Right hindlimb (tissue), 1 donor: ENCODE measurements around the gene DLGAP3.

Source experiments
- DNase-seq: peaks from one replicate; pipeline ENCODE4 v3.0.0-alpha.2; 2018

DLGAP3 gene

DNA sequence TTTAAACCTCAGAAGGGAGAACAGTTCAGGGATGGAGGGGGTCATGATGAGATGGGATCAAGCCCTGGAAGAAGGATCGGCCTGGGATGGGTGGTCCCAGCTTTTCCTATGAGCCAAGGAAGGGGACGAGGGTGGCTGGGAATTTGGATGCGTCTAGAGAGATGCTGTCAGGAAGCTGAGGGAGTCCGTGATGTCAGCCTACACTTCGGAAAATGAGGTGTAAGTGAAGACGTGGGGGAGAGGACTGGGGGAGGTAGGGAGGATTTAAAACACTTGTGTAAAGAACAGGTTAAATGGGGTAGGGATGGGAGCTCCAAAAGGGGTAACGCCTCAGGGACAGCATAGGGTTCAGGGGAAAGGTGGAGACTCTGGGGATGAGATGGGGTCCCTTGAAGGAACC is 27.5 kb downstream of the DLGAP3 start:
- no peak for DNase-seq

DNA sequence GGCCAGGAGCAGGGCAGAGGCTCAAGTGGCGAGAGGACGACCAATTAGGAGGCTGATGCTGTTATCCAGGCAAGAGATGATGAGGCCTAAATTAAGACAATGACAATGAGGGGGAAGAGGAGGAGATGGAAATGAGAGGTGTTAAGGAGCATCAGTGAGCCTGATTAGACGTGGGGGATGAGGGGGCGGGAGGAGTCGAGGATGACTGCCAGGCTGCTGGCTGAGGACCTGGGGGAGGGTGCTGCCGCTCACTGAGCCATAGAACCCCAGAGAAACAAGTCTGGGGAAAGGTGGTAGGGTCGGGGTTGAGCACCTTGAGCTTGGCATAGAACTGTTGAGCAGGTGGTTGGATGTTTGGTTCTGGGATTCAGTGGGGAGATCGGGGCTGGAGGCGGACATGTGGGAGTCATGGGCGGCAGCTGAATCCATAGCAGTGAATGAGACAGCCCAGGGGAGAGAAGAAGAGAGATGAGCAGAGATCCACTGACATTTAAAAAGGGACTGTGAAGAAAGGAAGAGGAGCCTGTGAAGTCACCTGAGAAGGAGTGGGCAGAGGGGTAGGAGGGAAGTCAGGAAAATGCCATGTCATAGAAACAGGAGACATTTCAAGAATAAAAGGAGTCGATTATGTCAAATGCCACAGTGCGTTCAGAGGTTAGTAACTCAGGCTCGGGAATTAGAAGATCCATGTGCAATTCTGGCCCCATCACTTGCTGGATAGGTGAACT is 28.5 kb downstream of the DLGAP3 start:
- DNase-seq = no peak

DNA sequence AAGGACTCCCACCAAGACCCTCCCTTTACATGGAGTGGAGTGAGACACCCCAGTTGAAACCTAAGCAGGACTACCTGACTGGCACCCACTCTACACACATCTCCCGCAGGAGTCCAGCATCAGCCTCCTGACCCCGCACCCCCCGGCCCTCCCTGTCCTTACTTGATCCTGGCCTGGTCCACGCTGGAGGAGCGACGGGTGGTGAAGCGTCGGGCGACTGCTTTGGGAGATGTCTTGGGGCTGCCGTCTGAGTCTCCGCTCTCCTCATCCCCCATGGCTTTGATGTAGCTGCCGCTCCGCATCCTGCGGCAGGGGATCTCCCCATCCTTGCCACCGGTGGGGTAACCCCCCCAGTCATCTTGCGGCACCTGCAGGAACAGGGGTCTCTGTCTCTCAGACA is 29.5 kb downstream of the DLGAP3 start:
- no peak for DNase-seq

DNA sequence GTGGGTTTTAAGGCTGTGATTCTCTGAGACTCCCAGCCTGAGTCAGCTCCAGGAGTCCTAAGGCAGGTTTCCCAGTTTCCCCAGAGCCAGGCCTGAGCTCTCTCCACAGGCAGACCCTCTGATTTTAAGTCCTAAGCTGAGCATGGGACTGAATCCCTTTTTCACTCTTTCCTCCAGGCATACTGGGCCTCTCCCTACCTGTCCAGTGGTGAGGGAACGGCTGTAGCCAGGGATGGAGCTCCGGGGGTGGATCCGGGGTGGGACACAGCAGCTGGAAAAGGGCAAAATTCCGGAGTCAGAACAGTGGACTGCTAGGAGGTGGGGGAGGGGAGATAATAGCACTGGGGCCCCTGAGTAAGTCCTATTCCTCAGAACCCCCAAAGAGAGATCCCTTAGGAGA is 30.0 kb downstream of the DLGAP3 start:
- no peak for DNase-seq

DNA sequence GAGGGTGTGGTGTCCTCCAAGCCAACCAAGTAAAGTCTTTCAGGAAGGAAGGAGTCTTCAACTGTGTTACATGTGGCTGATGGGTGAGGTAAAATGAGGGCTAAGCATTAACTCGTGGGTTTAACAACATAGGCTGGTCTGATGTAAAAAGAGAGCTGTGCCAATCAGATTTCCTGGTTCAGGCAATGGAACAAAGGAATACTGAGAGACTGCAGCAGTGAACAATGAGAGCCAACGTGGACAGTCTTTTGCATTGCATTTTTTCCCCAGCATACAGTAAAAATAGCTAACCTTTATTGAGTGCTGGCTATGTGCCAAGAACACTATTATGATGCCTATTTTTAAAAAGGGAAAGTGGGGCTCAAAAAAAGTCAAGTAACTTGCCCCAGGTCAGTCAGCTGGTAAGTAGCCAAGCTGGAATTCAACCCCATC is 31.1 kb downstream of the DLGAP3 start:
- no peak for DNase-seq

DNA sequence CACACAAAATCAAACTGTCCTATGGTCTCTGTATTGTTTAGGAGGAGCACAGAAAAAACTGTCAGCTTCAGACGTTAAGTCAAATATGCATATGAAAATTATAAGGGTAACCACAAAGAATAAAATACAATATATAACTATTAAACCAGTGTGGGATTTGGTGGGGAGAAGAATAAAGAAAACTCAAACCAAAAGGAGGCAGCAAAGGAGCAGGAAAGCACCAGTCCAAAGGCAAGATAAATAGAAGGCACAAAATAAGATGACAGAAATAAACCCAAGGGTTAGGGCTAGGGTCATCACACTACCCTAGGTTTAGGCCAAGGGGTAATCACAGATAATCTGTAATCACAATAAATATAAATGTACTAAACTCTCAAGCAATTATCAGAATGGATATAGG is 32.8 kb downstream of the DLGAP3 start:
- DNase-seq = no peak

DNA sequence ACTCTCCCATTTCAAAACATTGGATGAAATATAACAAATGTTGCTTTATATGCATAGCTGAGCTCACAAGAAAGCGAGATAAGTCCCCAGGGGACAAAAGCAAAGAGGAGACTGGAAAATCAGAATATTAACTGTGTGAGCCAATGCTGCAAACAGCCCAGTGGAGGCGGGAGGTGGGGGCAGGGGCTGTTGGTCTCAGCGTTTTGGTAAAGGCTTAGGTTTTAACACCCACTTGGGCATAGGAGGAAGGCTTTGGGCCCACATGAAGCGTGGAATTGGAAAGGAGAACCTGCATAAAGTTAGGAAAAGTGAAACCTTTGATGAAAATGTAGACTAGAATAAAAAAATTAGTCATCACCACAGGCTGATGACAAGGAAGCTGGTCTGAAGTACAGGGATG is 39.7 kb downstream of the DLGAP3 start:
- DNase-seq = no peak

DNA sequence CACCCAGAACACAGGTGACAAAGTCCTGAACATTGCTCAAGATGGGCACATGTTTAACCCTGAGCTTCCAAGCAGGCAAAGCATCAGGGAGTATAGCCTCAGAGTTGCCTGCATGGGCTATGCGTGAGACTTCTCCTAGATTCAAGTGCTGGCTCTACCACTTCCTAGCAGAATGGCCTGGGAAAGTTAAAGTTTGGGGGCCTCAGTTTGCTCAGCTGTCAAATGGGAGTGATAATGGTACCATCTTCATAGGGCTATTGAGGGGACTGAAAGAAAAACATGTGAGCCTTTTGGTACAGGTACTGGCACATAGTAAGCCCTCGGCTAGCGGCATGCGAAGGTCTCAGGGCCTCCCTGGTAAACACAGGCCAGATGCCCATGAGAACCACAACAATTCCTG is 41.9 kb downstream of the DLGAP3 start:
- no peak for DNase-seq

DNA sequence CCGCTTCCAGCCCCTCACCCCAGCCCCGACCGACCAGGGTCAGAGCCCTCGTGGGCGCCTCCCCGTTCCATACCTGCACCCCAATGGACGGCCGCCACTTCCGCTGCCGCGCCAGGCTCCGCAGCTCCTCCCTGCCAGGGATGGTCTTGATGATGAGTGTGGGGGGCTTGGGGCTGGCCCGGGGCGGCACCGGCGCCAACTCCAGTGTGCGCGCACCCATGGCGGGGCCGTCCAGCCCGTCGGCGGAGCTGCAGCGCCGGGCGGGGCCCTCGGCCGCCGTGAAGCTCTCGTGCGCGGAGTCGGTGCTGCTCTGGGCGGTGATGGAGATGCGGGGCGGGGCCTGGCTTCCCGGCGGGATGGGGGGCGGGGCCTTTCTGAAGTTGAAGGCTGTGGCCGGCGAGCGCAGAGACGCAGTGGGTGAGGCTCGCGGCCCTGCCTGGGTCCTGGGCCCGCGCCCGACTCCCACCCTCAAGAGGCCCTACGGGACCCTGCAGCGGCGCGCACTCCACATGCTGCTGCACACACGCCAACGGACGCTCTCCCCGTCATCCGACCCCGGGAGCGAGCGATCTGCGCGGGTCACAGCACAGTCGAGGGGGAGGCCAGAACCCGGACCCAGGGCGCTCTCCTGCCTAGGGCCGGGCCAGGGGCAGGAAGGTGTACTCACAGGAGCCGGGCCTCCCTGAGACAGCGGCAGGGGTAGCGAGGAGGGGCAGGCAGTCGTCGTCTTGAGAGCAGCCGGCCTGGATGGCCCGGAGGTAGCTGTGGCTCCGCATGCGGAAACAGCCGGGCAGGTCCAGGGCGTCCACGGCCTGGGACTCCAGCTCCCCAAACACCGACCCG is 43.8 kb downstream of the DLGAP3 start:
- DNase-seq = no peak

DNA sequence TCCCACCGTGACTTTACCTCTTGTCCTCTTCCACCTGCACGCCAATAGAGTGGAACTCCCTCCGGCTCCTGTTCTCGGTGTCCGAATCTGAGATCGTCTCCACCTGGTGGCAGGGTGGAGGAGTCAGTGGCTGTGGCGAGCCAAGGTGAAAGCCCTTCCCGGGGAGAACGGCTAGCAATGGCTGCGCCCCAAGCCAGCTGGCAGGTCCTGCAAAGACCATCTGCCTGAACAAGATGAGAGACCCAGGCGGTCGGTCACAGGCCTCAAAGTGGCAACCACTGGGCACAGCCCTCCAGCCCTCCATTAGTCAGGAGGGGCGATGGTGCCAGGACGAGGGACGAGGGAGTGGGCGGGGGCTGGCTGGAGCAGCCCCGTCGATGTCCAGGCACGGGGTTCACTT is 44.5 kb downstream of the DLGAP3 start:
- DNase-seq = no peak

DNA sequence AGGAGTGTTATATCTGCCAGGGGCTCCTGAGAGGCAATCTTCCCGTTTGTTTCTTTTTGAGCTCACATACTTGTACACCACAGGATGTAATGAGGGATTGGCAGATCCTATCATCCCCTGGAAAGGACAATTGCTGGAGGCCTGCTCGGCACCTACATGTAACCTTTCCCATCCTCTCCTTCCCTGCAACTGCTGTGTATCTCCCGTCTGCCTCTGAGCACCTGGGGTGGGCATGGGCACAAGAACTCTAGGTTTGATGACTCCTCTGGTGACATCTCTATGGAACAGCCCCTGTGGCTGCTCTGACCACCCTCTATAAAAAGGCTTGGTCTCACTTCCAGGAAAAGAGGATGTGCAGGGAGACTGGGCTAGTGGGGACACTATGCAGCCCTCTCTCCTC is 44.9 kb downstream of the DLGAP3 start:
- DNase-seq = no peak

DNA sequence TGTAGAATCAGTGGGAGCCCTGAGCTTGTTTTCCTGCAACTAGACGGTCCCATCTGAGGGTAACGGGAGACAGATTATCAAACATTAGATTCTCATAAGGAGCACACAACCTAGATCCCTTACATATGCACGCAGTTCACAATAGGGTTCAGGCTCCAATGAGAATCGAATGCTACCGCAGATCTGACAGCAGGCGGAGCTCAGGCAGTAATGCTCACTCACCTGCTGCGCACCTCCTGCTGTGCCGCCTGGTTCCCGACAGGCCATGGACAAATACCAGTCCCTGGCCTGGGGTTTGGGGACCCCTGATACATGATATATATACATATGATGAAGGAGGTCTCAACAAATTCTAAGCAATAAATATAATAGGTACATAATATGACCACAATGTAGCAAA is 50.2 kb downstream of the DLGAP3 start:
- no peak for DNase-seq

DNA sequence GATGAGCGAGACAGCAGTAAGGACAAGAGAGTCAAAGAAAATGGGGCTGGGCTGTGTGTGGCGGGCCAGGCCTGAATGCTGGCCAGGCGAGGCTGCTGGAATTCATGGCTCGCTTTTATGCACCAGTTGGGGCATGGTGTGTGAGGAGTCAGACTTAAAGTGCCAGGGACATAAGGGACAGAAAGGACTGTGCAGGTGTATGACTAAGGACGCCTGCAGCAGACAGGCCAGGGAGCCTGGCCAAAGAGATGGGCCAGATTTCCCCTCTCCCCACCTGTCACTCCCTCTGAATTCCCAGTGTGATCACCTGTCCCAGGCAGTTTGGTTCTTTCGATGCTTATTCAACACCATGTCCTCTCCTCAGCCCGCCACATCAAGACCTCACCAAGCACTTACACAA is 53.0 kb downstream of the DLGAP3 start:
- no peak for DNase-seq

DNA sequence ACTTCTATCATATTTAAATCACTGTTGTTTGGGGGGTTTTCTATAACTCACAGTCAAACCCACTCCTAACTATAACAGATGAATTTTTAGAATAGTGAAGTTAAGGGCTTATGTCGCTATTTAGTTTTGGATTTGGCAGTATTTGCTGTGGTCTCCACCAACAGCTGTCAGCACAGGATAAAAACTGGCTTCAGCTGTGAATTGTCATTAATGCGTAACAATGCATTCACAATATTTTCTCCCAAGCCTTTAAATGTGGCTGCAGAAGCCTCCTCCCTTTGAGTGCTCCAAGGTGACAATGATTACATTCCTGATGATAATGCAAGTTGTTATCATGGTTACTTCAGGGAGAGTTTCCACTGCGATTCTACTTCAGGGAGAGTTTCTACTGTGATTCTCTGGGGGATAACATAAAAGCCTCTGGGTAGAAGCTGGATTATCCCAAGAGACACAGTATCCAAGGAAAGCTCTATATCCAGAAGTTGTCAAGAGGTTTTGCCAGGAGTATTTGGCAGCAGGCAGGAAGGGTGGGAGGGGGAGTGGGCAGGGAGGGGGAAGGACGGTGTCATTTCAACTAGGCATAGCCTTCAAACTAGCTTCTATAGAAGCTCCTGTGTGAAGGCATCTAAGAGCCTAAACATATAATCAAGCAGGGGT is 55.0 kb downstream of the DLGAP3 start:
- no peak for DNase-seq

DNA sequence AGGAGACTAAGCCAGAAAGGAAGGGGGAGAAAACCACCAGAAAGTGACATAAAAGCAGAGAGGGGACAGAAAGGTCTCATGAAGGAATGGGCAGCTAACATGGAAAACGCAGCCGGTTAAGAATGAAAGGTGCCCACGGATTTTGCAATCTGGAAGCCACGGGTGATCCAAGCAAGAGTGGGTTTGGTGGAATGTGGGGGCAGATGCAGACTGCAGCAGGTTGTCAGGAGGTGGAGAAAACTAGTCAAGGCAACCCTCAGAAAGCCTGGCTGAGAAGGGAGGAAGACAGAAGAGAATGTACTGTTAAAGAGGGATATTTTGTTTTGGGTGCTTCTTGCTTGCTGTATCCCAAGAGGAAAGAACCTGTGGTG is 57.3 kb downstream of the DLGAP3 start:
- DNase-seq = no peak

DNA sequence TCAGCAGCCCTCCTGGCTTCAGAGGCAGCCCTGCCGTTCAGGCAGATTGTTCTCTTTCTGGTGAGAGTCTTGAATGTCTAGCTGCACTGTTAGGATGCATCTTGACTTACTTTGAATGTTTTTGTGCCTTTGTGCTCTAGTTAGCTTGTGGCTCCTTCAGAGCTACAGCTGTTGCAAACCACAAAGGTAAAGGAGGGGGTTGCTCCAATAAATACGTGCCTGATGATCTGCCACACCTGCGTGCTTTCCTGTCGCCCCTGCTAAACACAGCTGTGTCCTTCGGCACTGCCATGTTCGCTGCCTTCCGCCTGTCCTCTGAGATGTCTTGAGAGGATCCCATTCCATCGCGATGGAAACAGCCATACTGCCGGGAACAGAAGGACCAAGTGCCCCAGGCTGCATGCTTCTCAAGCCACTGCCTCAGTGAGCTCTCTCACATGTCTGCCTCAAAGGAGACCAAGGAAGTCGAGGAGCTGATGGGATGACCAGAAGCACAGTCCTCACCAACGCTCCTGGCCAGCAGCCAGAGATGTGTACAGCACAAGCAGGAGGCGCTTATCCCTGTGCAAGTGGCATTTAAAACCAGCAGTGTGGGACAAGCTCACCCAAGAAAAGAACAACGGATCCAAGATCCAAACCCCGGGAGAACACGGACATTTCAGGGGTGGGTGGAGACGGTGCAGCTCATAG is 57.9 kb downstream of the DLGAP3 start:
- no peak for DNase-seq

DNA sequence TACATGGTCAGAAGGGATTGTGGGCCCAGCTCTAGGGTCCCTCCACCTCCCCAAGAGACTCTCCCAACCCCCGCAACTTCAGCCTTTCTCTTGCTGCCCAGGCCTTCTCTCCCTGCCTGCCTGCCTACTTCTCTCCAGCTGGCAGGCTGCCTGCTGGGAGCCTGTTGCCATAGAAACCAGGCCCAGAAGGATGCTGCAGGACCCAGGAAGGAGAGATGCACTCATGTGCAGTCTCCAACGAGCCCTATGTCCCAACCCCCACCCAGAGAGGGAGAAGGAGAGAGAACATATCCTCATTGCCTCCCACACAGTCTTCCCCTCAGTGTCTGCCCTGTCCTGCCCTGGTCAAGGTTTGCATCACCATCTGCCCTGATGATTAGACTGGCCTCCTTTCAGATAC is 59.1 kb downstream of the DLGAP3 start:
- no peak for DNase-seq

DNA sequence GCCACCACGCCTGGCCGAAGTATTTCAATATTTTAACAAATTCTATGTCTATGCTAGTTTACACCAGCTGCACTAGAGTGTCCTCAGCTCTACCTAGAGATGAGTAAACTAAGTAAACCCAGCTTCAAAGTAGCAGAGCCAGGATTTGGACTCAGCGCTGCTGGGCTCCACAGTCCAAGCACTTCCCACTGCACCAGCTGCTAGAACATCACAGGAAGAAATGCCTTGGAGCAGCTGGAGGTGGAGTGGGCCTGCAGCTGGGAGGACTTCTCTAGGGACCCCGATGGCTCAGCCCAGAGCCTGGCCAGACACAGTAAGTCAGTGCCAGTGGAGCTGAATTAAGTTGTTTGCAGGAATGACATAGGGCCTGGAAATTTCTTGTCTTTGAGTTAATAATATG is 59.7 kb downstream of the DLGAP3 start:
- DNase-seq = no peak

DNA sequence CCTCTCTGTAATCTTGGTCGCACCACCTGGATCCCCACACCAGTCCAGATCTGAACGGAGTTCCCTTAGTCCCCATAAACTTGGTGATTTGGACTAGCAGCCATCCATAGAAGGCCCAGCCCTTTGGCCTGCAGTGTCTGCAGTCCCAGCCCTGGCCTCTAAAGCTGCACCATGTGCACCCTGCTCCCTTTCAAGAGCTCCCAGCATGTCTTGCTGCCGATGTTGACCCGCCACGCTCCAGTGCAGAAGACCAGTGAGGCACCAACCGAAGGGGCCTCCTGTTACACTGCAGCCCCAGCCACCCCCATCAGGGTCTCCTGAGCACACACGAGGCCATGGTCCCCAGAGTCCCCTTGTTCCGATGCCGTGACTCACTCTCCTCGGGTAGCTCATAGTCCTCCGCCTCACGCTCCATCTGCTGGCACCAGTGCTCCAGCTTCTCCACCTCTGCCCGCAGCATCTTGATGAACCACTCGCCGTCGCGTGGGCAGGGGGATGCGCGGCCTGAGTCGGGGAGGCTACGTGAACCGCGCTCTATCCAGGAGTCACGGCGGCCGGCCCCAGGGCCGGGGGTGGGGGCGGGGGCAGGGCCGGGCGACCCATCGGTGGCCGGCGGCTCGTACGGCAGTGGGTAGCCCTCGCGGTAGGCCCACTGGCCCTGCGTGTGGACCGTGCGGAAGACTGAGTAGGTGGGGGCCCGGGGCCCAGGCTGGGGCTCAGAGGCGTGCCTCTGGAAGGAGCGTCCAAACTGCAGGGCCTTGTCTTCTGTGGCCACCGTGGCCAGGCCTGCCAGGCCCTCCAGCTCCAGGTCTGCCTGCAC is 61.0 kb downstream of the DLGAP3 start:
- no peak for DNase-seq

DNA sequence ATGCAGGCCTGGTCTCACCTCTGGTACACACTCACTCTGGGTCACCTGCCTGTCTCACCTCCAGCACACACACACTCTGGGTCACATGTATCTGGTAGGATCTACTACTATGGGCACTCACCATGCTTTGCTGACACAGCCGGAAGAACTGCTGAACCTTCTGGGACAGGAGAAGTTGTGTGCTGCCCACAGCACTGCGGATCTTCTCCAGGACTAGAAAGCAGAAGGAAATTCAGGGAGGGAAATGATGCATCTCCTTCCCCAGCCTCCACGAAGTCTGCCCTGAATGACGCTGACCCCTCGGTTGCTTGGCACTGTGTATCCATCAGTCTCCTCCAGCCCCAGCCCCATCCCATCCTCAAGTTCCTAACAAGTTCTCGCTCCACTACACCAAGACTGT is 62.0 kb downstream of the DLGAP3 start:
- no peak for DNase-seq

DNA sequence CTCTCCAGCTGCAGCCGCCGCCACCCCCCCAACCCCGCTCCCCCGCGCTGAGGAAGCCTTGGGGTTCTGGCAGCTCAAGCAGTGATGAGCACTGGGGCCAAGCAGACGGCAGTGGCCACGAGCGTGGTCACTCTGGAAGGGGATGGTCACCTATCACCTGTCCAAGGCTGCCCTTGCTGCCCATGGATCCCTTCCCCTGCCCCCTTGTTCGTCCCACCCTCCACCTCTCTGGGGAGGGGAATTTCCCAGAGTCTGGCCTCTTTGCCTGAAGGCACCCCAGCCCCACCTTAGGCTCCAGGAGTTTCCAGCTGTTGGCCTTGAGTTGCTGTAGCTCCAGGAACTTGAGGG is 62.7 kb downstream of the DLGAP3 start:
- no peak for DNase-seq

DNA sequence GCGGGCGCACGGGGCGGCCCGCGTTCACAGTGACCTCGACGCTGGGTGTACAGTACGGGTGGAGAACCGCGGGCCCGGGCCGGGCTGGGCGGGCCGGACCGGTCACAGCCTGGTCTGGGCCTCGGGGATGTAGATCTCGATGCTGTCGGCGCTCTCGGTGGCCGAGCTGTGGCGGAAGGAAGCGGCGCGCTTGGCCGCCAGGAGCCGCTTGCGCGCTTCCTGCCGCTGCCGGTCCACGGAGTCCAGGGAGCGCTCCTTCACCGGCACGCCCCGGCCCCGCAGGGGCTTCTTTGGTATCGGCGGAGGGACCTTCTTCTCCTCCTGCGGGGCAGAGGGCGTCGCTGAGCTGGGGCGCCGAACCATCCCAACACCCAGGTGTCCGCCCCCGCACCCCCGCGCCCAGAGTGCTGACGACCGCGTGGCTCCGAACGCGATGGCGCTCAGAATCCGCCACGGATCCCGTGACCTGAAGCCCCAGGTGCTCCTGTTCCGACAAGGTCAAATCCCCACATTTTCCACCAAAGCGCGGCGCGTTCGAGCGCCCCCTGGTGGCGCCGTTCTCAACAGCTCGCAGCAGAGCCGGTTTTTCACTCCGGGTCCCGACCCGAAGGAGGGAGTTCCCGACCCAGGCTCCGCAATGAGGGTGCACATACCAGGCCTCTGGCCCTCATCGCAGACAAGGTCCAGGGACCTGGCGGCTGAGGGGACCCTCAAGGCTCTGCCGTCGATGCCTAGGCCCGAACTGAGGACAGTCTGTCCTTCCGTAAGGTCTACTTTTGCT is 63.3 kb downstream of the DLGAP3 start:
- peak; percentile 84 for DNase-seq
